ENCODE data around the gene RGP1. TPM values are rescaled to one million over a fixed set of nuclear protein-coding genes. Genes with fewer than 3 reads are reported as not detected.
A peak's percentile ranks its signal among the peaks of the same experiment; 100 is the strongest.

Gene RGP1
- total RNA-seq: 32.6 to 34.3 TPM (median 33.9 TPM) in 3 replicates

GRCh38 chr9:35748858-35749514 lies at the start of gene RGP1, which contains the start of gene GBA2:
Gene RGP1, plus strand, starts transcription at chr9:35749287. Its CDS starts 469 bp downstream, at chr9:35749756.
Gene GBA2, minus strand, starts transcription at chr9:35749228. Its CDS starts 524 bp downstream, at chr9:35748704.
- Mint-ChIP-seq H3K27me3 (ENCODE audit: low read depth) (no peaks in the 10 kb centered on the region), H3K27ac (peak within 1 kb of the TSS; percentile 95), H3K9me3 (no peaks in the 10 kb centered on the region), H3K36me3 (peaks cover 15% of the 10 kb centered on the region), H3K4me1 (peaks cover 35% of the 10 kb centered on the region), H3K4me3 (peak within 1 kb of the TSS; percentile 94)
- DNase-seq (ENCODE audit: low spot score in 2 of 2, unreplicated experiment in 2 of 2): peak; percentile 42 to 76
- no peak for TF ChIP-seq CTCF (IDR thresholded peaks at IDR 0.05; ENCODE audit: unreplicated experiment)

- Mint-ChIP-seq H3K27ac (no peak overlapping the region), H3K4me3 (no peak overlapping the region), H3K9me3 (no peaks in the 10 kb centered on the region), H3K4me1 (no peaks in the 10 kb centered on the region), H3K27me3 (ENCODE audit: low read depth) (no peaks in the 10 kb centered on the region), H3K36me3 (peaks cover 34% of the 10 kb centered on the region)
- TF ChIP-seq CTCF (IDR thresholded peaks at IDR 0.05; ENCODE audit: unreplicated experiment): no peak
- DNase-seq (ENCODE audit: low spot score in 2 of 2, unreplicated experiment in 2 of 2): no peak
Observed at GRCh38 chr9:35700031-35700430, 49.1 kb upstream of the RGP1 start.

- Mint-ChIP-seq H3K36me3 (peaks cover 37% of the 10 kb centered on the region), H3K4me1 (no peaks in the 10 kb centered on the region)
- TF ChIP-seq CTCF (IDR thresholded peaks at IDR 0.05; ENCODE audit: unreplicated experiment): no peak
Observed at GRCh38 chr9:35700942-35701341, 48.1 kb upstream of the RGP1 start.

GRCh38 chr9:35702696-35703095 lies 46.4 kb upstream of the RGP1 start:
- TF ChIP-seq CTCF (IDR thresholded peaks at IDR 0.05; ENCODE audit: unreplicated experiment): no peak
- Mint-ChIP-seq H3K36me3 (peaks cover 43% of the 10 kb centered on the region), H3K4me1 (no peaks in the 10 kb centered on the region), H3K27ac (no peak overlapping the region), H3K9me3 (no peaks in the 10 kb centered on the region), H3K27me3 (ENCODE audit: low read depth) (no peaks in the 10 kb centered on the region), H3K4me3 (no peak overlapping the region)
- DNase-seq (ENCODE audit: low spot score in 2 of 2, unreplicated experiment in 2 of 2): no peak

More at GRCh38 chr9:35700942-35701341, 48.1 kb upstream of the RGP1 start:
- H3K4me3 Mint-ChIP-seq: no peak overlapping the region
- H3K27me3 Mint-ChIP-seq (ENCODE audit: low read depth): no peaks in the 10 kb centered on the region
- no peaks in the 10 kb centered on the region for H3K9me3 Mint-ChIP-seq
- no peak for DNase-seq (ENCODE audit: low spot score in 2 of 2, unreplicated experiment in 2 of 2)
- H3K27ac Mint-ChIP-seq: no peak overlapping the region

- Mint-ChIP-seq H3K4me1 (no peaks in the 10 kb centered on the region), H3K9me3 (no peaks in the 10 kb centered on the region), H3K36me3 (peaks cover 48% of the 10 kb centered on the region), H3K27ac (no peak overlapping the region), H3K4me3 (no peak overlapping the region), H3K27me3 (ENCODE audit: low read depth) (no peaks in the 10 kb centered on the region)
- TF ChIP-seq CTCF (IDR thresholded peaks at IDR 0.05; ENCODE audit: unreplicated experiment): no peak
- no peak for DNase-seq (ENCODE audit: low spot score in 2 of 2, unreplicated experiment in 2 of 2)
Observed at GRCh38 chr9:35703906-35704672, 45.0 kb upstream of the RGP1 start.

Measured in mesothelial cell of epicardium (in vitro differentiated cells).